ENCODE measurements around the gene PPFIA2.

Gene PPFIA2

DNA sequence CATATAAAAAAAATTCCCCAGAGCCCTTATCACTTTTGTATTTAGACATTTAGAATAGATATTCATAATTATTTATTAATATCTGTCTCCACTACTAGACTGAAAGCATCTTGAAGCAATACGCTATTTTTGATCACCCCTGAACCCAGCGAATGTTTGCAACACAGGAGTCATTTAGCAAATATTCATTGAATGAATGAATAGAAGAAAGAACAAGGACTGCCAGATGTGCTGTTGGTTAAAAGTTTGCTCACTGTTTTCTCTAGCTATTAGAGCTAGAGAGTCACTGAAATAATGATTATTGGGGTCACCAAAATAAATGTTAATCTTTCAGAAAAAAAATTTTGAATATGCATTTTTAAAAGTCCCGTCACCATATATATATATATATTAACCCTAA lies 506.9 kb downstream of the PPFIA2 start:
- Histone ChIP-seq H4K20me1 (ENCODE audit: insufficient read depth) (no peaks in the 10 kb centered on the region), H3K4me2 (no peak overlapping the region), H3K27me3 (ENCODE audit: insufficient read depth, low read depth) (no peaks in the 10 kb centered on the region), H3K79me2 (ENCODE audit: insufficient read depth, low read depth) (no peaks in the 10 kb centered on the region), H3K27ac (no peak overlapping the region), H3K36me3 (ENCODE audit: insufficient read depth) (no peaks in the 10 kb centered on the region), H2AFZ (ENCODE audit: low read depth) (no peak overlapping the region), H3K9ac (no peak overlapping the region), H3K4me1 (ENCODE audit: low read depth, poor library complexity, severe bottlenecking) (peaks cover 29% of the 10 kb centered on the region), H3K4me3 (IDR thresholded peaks at IDR 0.05; ENCODE audit: insufficient read depth, low read depth, low read length) (no peak overlapping the region)
- TF ChIP-seq, protein P1, sequence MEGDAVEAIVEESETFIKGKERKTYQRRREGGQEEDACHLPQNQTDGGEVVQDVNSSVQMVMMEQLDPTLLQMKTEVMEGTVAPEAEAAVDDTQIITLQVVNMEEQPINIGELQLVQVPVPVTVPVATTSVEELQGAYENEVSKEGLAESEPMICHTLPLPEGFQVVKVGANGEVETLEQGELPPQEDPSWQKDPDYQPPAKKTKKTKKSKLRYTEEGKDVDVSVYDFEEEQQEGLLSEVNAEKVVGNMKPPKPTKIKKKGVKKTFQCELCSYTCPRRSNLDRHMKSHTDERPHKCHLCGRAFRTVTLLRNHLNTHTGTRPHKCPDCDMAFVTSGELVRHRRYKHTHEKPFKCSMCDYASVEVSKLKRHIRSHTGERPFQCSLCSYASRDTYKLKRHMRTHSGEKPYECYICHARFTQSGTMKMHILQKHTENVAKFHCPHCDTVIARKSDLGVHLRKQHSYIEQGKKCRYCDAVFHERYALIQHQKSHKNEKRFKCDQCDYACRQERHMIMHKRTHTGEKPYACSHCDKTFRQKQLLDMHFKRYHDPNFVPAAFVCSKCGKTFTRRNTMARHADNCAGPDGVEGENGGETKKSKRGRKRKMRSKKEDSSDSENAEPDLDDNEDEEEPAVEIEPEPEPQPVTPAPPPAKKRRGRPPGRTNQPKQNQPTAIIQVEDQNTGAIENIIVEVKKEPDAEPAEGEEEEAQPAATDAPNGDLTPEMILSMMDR (conservative IDR thresholded peaks at IDR 0.05; ENCODE audit: low read depth, low read length): no peak

- no peaks in the 10 kb centered on the region for H3K27me3 ChIP-seq (ENCODE audit: insufficient read depth, low read depth)
- H3K36me3 ChIP-seq (ENCODE audit: insufficient read depth): no peaks in the 10 kb centered on the region
- no peak overlapping the region for H2AFZ ChIP-seq (ENCODE audit: low read depth)
- no peak overlapping the region for H3K4me3 ChIP-seq (IDR thresholded peaks at IDR 0.05; ENCODE audit: insufficient read depth, low read depth, low read length)
- TF ChIP-seq, protein P1 (conservative IDR thresholded peaks at IDR 0.05; ENCODE audit: low read depth, low read length): no peak
- no peaks in the 10 kb centered on the region for H3K79me2 ChIP-seq (ENCODE audit: insufficient read depth, low read depth)
- H3K27ac ChIP-seq: no peak overlapping the region
- peaks cover 8% of the 10 kb centered on the region for H3K4me1 ChIP-seq (ENCODE audit: low read depth, poor library complexity, severe bottlenecking)
- H3K4me2 ChIP-seq: no peak overlapping the region
- no peak overlapping the region for H3K9ac ChIP-seq
- H4K20me1 ChIP-seq (ENCODE audit: insufficient read depth): no peaks in the 10 kb centered on the region
Observed at GRCh38 chr12:81249976-81250375, 509.2 kb downstream of the PPFIA2 start.

DNA sequence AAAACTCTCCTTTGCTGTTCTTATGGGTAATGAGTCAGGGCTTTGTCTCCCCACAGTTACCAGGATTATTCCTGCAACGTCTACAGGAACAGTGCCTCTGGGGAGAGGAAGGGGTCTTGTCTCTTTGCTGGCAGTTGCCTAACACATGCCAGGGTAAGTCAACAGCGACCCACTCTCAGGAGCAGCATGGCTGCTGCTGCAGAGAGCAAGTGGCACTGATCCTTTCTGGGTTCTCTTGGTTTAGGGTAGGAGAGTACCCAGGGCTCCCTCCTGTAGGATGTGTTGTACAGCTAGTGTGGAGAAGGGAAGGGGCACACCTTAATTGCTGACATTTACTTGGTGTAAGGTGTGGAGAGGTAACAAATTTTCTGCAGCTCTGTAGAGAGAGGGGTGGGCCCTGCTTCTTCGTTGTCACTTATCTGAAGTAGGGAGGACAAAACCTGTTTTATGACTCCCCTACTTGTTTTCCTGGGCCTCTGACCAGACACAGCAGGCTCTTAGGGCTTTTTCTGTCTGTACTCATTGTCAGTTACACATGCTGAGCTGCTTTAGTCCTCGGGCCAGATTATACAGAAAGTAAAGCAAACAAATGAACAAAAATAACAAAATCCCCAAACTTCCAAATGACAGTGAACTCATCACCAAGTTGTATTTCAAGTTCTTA lies 513.1 kb downstream of the PPFIA2 start:
- Histone ChIP-seq H3K27me3 (ENCODE audit: insufficient read depth, low read depth) (no peaks in the 10 kb centered on the region), H3K9ac (no peak overlapping the region), H3K4me2 (no peak overlapping the region), H4K20me1 (ENCODE audit: insufficient read depth) (no peaks in the 10 kb centered on the region), H3K4me3 (IDR thresholded peaks at IDR 0.05; ENCODE audit: insufficient read depth, low read depth, low read length) (no peak overlapping the region), H3K79me2 (ENCODE audit: insufficient read depth, low read depth) (no peaks in the 10 kb centered on the region), H2AFZ (ENCODE audit: low read depth) (no peak overlapping the region), H3K36me3 (ENCODE audit: insufficient read depth) (no peaks in the 10 kb centered on the region), H3K4me1 (ENCODE audit: low read depth, poor library complexity, severe bottlenecking) (no peaks in the 10 kb centered on the region), H3K27ac (no peak overlapping the region)
- TF ChIP-seq, protein P1 (conservative IDR thresholded peaks at IDR 0.05; ENCODE audit: low read depth, low read length): no peak

GRCh38 chr12:81245458-81245857 lies 513.7 kb downstream of the PPFIA2 start:
- H3K4me2 ChIP-seq: no peak overlapping the region

More at GRCh38 chr12:81245458-81245857, 513.7 kb downstream of the PPFIA2 start:
- Histone ChIP-seq H3K4me3 (IDR thresholded peaks at IDR 0.05; ENCODE audit: insufficient read depth, low read depth, low read length) (no peak overlapping the region), H3K27me3 (ENCODE audit: insufficient read depth, low read depth) (no peaks in the 10 kb centered on the region), H3K27ac (no peak overlapping the region), H3K9ac (no peak overlapping the region), H3K36me3 (ENCODE audit: insufficient read depth) (no peaks in the 10 kb centered on the region), H4K20me1 (ENCODE audit: insufficient read depth) (no peaks in the 10 kb centered on the region), H2AFZ (ENCODE audit: low read depth) (no peak overlapping the region), H3K4me1 (ENCODE audit: low read depth, poor library complexity, severe bottlenecking) (no peaks in the 10 kb centered on the region), H3K79me2 (ENCODE audit: insufficient read depth, low read depth) (no peaks in the 10 kb centered on the region)
- TF ChIP-seq, protein P1 (conservative IDR thresholded peaks at IDR 0.05; ENCODE audit: low read depth, low read length): no peak
